ENCODE data around the gene TMEM19.

- no peak for TF ChIP-seq CTCF (IDR thresholded peaks at IDR 0.05)
- no peak for TF ChIP-seq POLR2A (IDR thresholded peaks at IDR 0.05)
These were observed 47.4 kb upstream of the TMEM19 start for GRCh38 chr12:71638499-71638898.
